ENCODE measurements around the gene FDXR. TPM values are rescaled to one million over a fixed set of nuclear protein-coding genes. Genes with fewer than 3 reads are reported as not detected.

FDXR gene
- total RNA-seq, 3 donors from 2014 or later, result 6.1 to 12.0 (median 7.0) TPM

GRCh38 chr17:74815550-74816370, 57.0 kb downstream of the FDXR start:
- Mint-ChIP-seq H3K9me3 (no peaks in the 10 kb centered on the region), H3K4me1 (ENCODE audit: low read depth) (no peaks in the 10 kb centered on the region), H3K4me3 (no peak overlapping the region), H3K36me3 (ENCODE audit: insufficient read depth) (peaks cover 32% of the 10 kb centered on the region), H3K27me3 (ENCODE audit: low read depth) (no peaks in the 10 kb centered on the region)
- no peak for ATAC-seq
- no peak for DNase-seq

- Mint-ChIP-seq H3K9me3 (no peaks in the 10 kb centered on the region), H3K36me3 (ENCODE audit: insufficient read depth) (peaks cover 33% of the 10 kb centered on the region), H3K4me3 (no peak overlapping the region), H3K27me3 (ENCODE audit: low read depth) (no peaks in the 10 kb centered on the region), H3K4me1 (ENCODE audit: low read depth) (no peaks in the 10 kb centered on the region)
- ATAC-seq (no peak), DNase-seq (no peak)
Observed at GRCh38 chr17:74815067-74815466, 57.7 kb downstream of the FDXR start.

GRCh38 chr17:74814453-74814852, 58.3 kb downstream of the FDXR start:
- DNase-seq (no peak), ATAC-seq (no peak)
- H3K4me3 Mint-ChIP-seq, result no peak overlapping the region
- H3K4me1 Mint-ChIP-seq (ENCODE audit: low read depth), result no peaks in the 10 kb centered on the region
- H3K27me3 Mint-ChIP-seq (ENCODE audit: low read depth), result no peaks in the 10 kb centered on the region
- H3K36me3 Mint-ChIP-seq (ENCODE audit: insufficient read depth), result peaks cover 32% of the 10 kb centered on the region
- H3K9me3 Mint-ChIP-seq, result no peaks in the 10 kb centered on the region

Other genes starting within 250 kb of the FDXR start
- not detected for gene CD300E, start 249.3 kb downstream of the FDXR start, total RNA-seq
- gene CD300LF, start 160.1 kb downstream of the FDXR start, total RNA-seq, result not detected
- gene RAB37, start 135.7 kb downstream of the FDXR start, total RNA-seq, result under 1 TPM; 0.29 to 0.98 (median 0.33) TPM
- 100 to 1,000 TPM; 124 to 138 (median 137) TPM for gene NHERF1, start 124.4 kb downstream of the FDXR start, total RNA-seq
- 10 to 100 TPM; 63.1 to 68.7 (median 65.9) TPM for gene NAT9, start 96.6 kb downstream of the FDXR start, total RNA-seq
- under 1 TPM in 1 of 3 donors, not detected in 2; 0.08 TPM for gene GRIN2C, start 13.1 kb downstream of the FDXR start, total RNA-seq
- not detected for gene FADS6, start 20.6 kb upstream of the FDXR start, total RNA-seq
- gene USH1G, start 50.3 kb upstream of the FDXR start, total RNA-seq, result not detected
- not detected for gene OTOP2, start 51.3 kb upstream of the FDXR start, total RNA-seq
- gene OTOP3, start 62.9 kb upstream of the FDXR start, total RNA-seq, result not detected
- 1 to 10 TPM; 1.3 to 2.1 (median 2.0) TPM for gene HID1, start 99.8 kb upstream of the FDXR start, total RNA-seq
- gene CDR2L, start 114.6 kb upstream of the FDXR start, total RNA-seq, result 1 to 10 TPM in 2 of 3 donors, under 1 TPM in 1; 0.84 to 1.3 (median 1.0) TPM
- gene MRPL58, start 139.7 kb upstream of the FDXR start, total RNA-seq, result 10 to 100 TPM; 70.8 to 82.5 (median 81.1) TPM
- gene ATP5PD, start 174.0 kb upstream of the FDXR start, total RNA-seq, result 100 to 1,000 TPM; 128 to 158 (median 147) TPM
- gene KCTD2, start 174.2 kb upstream of the FDXR start, total RNA-seq, result 10 to 100 TPM; 18.5 to 23.9 (median 22.2) TPM
- 1 to 10 TPM in 1 of 3 donors, under 1 TPM in 2; 0.53 to 1.2 (median 0.55) TPM for gene SLC16A5, start 215.0 kb upstream of the FDXR start, total RNA-seq
- 10 to 100 TPM; 13.2 to 14.4 (median 13.7) TPM for gene ARMC7, start 237.0 kb upstream of the FDXR start, total RNA-seq